GM23338 (cell line): ENCODE measurements around the gene LCE1C. TPM values are rescaled to one million over a fixed set of nuclear protein-coding genes. Genes with fewer than 3 reads are reported as not detected.

Source experiments
- ATAC-seq: fragments of 200-7000 bp; cut with Tn5 transposase; 3 replicates; pipeline ENCODE4 v1.9.1; 2020
- DNase-seq: peaks from one replicate; pipeline ENCODE4 v3.0.0-alpha.2; 2015; ENCODE audit warnings: low spot score
- H2AFZ ChIP-seq: fragments of 200-600 bp; sonication (generic); 2 replicates; pipeline ENCODE4 v1.8.0; 2016; ENCODE audit warnings: antibody characterized with exemption, mild to moderate bottlenecking, moderate library complexity
- H3F3A ChIP-seq: fragments of 200-600 bp; sonication (generic); replicated peaks from 2 replicates; pipeline ENCODE4 v1.8.0; 2017; ENCODE audit warnings: antibody characterized with exemption, mixed run types, low read depth
- H3K27ac ChIP-seq: fragments of 200-600 bp; sonication (generic); 2 replicates; pipeline ENCODE4 v1.6.1; 2016; ENCODE audit warnings: low read depth
- H3K27me3 ChIP-seq: fragments of 200-600 bp; sonication (generic); 2 replicates; pipeline ENCODE4 v1.8.0; 2016; ENCODE audit warnings: mild to moderate bottlenecking, mixed run types, moderate library complexity; ENCODE audit not compliant: insufficient read depth
- H3K36me3 ChIP-seq: fragments of 200-600 bp; sonication (generic); 2 replicates; pipeline ENCODE4 v1.8.0; 2016; ENCODE audit warnings: mild to moderate bottlenecking; ENCODE audit not compliant: insufficient read depth
- H3K4me1 ChIP-seq: fragments of 200-600 bp; sonication (generic); 2 replicates; pipeline ENCODE4 v1.8.0; 2016; ENCODE audit warnings: mild to moderate bottlenecking, moderate library complexity; ENCODE audit not compliant: insufficient read depth
- H3K4me2 ChIP-seq: fragments of 200-600 bp; sonication (generic); 2 replicates; pipeline ENCODE4 v1.7.1; 2017; ENCODE audit warnings: mixed run types
- H3K4me3 ChIP-seq: fragments of 200-600 bp; sonication (generic); 2 replicates; pipeline ENCODE4 v1.6.1; 2016; ENCODE audit warnings: mixed run types
- H3K79me2 ChIP-seq: fragments of 200-600 bp; sonication (generic); replicated peaks from 2 replicates; pipeline ENCODE4 v1.8.0; 2017; ENCODE audit warnings: mild to moderate bottlenecking; ENCODE audit not compliant: insufficient read depth
- H3K9me2 ChIP-seq: fragments of 200-600 bp; sonication (generic); 2 replicates; pipeline ENCODE4 v1.8.0; 2017; ENCODE audit not compliant: insufficient read depth
- H4K20me1 ChIP-seq: fragments of 200-600 bp; sonication (generic); replicated peaks from 2 replicates; pipeline ENCODE4 v1.8.0; 2017; ENCODE audit warnings: mild to moderate bottlenecking; ENCODE audit not compliant: insufficient read depth
- H3K27ac Mint-ChIP-seq: 2 replicates; pipeline ENCODE4 v1.8.0; 2020; ENCODE audit warnings: inconsistent platforms, mild to moderate bottlenecking, moderate library complexity, mixed read lengths
- H3K27me3 Mint-ChIP-seq: 3 replicates; pipeline ENCODE4 v1.8.0; 2022; ENCODE audit warnings: low read depth, mild to moderate bottlenecking, moderate library complexity, mixed read lengths, inconsistent platforms; ENCODE audit not compliant: insufficient read depth, poor library complexity
- H3K36me3 Mint-ChIP-seq: 3 replicates; pipeline ENCODE4 v1.8.0; 2021; ENCODE audit warnings: low read depth, mild to moderate bottlenecking, inconsistent platforms, moderate library complexity, mixed read lengths
- H3K4me1 Mint-ChIP-seq: 3 replicates; pipeline ENCODE4 v1.8.0; 2020; ENCODE audit warnings: mild to moderate bottlenecking, inconsistent platforms, mixed read lengths
- H3K4me3 Mint-ChIP-seq: 3 replicates; pipeline ENCODE4 v1.8.0; 2021; ENCODE audit warnings: moderate library complexity, mild to moderate bottlenecking, inconsistent platforms, mixed read lengths
- H3K9me3 Mint-ChIP-seq: 3 replicates; pipeline ENCODE4 v1.8.0; 2020; ENCODE audit warnings: moderate library complexity, mild to moderate bottlenecking, inconsistent platforms, mixed read lengths
- CTCF ChIP-seq, 2 experiments: fragments of 200-600 bp in 1 of 2; sonication (generic) in 1 of 2; conservative IDR thresholded peaks; 2 replicates each; pipeline versions ENCODE4 v1.5.1 to v1.6.1; 2016 to 2017; ENCODE audit warnings: antibody characterized with exemption in 2 of 2, low read depth in 2 of 2, mild to moderate bottlenecking in 2 of 2, moderate library complexity in 1 of 2
- NANOG ChIP-seq: IDR thresholded peaks from 2 replicates; pipeline ENCODE4 v1.6.1; 2016; ENCODE audit warnings: antibody characterized with exemption, borderline replicate concordance
- POLR2AphosphoS5 ChIP-seq: IDR thresholded peaks from 2 replicates; pipeline ENCODE4 v1.6.1; 2016; ENCODE audit warnings: antibody characterized with exemption, low read depth
- STAT1 ChIP-seq: IDR thresholded peaks from one replicate; pipeline ENCODE4 v1.6.1; 2016; ENCODE audit warnings: antibody characterized with exemption; ENCODE audit not compliant: unreplicated experiment
- ZNF331 ChIP-seq: fragments of 250-450 bp; sonication (Bioruptor Pico); IDR thresholded peaks from 2 replicates; pipeline ENCODE4 v1.5.0; 2020; ENCODE audit warnings: low read depth, mild to moderate bottlenecking, moderate library complexity
- ZNF462 ChIP-seq: fragments of 250-450 bp; sonication (Bioruptor Pico); IDR thresholded peaks from 2 replicates; pipeline ENCODE4 v1.5.0; 2020; ENCODE audit warnings: mild to moderate bottlenecking, moderate library complexity
- polyA plus RNA-seq: library from polyadenylated mRNA; unstranded; fragments of >200 nt; fragmentation: Nextera tagmentation; extraction: Ambion mirVana; gene quantifications from 2 replicates; pipeline ENCODE4 v1.2.1, GENCODE V29; 2016
- total RNA-seq: library from RNA; depleted of rRNA; stranded (reverse); fragments of >200 nt; shearing (Covaris generic); gene quantifications from 2 replicates; pipeline ENCODE4 v1.2.3, GENCODE V29; 2014
- TF ChIP-seq, protein P1 (sequence below): IDR thresholded peaks from one replicate; pipeline ENCODE4 v1.6.1; 2018; ENCODE audit warnings: antibody characterized with exemption; ENCODE audit not compliant: unreplicated experiment

LCE1C gene
- total and polyA plus RNA-seq, 2 experiments from 2014 or later: not detected

DNA sequence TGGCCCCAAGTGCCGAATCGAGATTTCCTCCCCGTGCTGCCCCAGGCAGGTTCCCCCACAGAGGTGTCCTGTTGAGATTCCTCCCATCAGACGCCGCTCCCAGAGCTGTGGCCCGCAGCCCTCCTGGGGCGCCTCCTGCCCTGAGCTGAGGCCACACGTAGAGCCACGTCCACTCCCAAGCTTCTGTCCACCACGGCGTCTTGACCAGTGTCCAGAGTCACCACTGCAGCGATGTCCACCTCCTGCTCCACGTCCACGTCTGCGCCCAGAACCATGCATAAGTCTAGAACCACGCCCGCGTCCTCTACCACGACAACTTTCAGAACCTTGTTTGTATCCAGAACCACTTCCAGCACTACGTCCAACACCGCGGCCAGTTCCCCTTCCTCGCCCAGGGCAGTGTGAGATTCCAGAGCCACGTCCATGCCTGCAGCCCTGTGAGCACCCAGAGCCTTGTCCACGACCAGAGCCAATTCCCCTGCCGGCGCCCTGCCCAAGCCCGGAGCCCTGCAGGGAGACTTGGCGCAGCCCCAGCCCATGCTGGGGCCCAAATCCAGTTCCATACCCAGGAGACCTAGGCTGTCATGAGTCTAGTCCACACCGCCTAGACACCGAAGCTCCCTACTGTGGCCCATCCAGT lies 45.8 kb downstream of the LCE1C start:
- no peaks in the 10 kb centered on the region for H3K36me3 Mint-ChIP-seq
- Histone ChIP-seq H3K4me3 (no peak overlapping the region), H3K27ac (no peak overlapping the region), H4K20me1 (no peaks in the 10 kb centered on the region), H3K79me2 (no peaks in the 10 kb centered on the region), H3K4me1 (no peaks in the 10 kb centered on the region; the same call in 1 of the 2 replicates), H3K4me2 (no peak overlapping the region), H2AFZ (no peak overlapping the region), H3F3A (no peaks in the 10 kb centered on the region), H3K9me2 (peaks cover 2% of the 10 kb centered on the region; the same call in 1 of the 2 replicates), H3K27me3 (no peaks in the 10 kb centered on the region), H3K36me3 (no peaks in the 10 kb centered on the region)
- peaks cover 15% of the 10 kb centered on the region; the same call in 2 of the 3 replicates for H3K4me1 Mint-ChIP-seq
- DNase-seq (no peak), ATAC-seq (no peak)
- peaks cover 5% of the 10 kb centered on the region for H3K27me3 Mint-ChIP-seq
- H3K4me3 Mint-ChIP-seq: no peak overlapping the region
- TF ChIP-seq ZNF462 (CRISPR knock-in tag): no peak
- TF ChIP-seq CTCF (conservative IDR thresholded peaks at IDR 0.05; ENCODE audit: low read depth in 2 of 2): no peak
- TF ChIP-seq STAT1: no peak
- TF ChIP-seq ZNF331 (CRISPR knock-in tag): no peak
- TF ChIP-seq, protein P1, sequence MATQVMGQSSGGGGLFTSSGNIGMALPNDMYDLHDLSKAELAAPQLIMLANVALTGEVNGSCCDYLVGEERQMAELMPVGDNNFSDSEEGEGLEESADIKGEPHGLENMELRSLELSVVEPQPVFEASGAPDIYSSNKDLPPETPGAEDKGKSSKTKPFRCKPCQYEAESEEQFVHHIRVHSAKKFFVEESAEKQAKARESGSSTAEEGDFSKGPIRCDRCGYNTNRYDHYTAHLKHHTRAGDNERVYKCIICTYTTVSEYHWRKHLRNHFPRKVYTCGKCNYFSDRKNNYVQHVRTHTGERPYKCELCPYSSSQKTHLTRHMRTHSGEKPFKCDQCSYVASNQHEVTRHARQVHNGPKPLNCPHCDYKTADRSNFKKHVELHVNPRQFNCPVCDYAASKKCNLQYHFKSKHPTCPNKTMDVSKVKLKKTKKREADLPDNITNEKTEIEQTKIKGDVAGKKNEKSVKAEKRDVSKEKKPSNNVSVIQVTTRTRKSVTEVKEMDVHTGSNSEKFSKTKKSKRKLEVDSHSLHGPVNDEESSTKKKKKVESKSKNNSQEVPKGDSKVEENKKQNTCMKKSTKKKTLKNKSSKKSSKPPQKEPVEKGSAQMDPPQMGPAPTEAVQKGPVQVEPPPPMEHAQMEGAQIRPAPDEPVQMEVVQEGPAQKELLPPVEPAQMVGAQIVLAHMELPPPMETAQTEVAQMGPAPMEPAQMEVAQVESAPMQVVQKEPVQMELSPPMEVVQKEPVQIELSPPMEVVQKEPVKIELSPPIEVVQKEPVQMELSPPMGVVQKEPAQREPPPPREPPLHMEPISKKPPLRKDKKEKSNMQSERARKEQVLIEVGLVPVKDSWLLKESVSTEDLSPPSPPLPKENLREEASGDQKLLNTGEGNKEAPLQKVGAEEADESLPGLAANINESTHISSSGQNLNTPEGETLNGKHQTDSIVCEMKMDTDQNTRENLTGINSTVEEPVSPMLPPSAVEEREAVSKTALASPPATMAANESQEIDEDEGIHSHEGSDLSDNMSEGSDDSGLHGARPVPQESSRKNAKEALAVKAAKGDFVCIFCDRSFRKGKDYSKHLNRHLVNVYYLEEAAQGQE: no peak
- no peak for TF ChIP-seq NANOG
- no peak for TF ChIP-seq POLR2AphosphoS5
- no peaks in the 10 kb centered on the region; the same call in 2 of the 3 replicates for H3K9me3 Mint-ChIP-seq
- H3K27ac Mint-ChIP-seq: no peak overlapping the region
